HepG2 (cell line): ENCODE measurements around the gene ADCY7. TPM values are rescaled to one million over a fixed set of nuclear protein-coding genes. Genes with fewer than 3 reads are reported as not detected.

Experiments
- ATAC-seq: fragments of 200-7000 bp; cut with Tn5 transposase; 3 replicates; pipeline ENCODE4 v1.9.1; 2020; ENCODE audit warnings: mild to moderate bottlenecking, moderate library complexity
- BruUV-seq: library from RNA; stranded (reverse); fragments of 400-500 nt; replicated peaks from 2 replicates; lab custom pipeline; 2021; lab: Mats Ljungman, UMichigan
- CTCF ChIA-PET: fragments of 300-600 bp; formaldehyde crosslinking; extraction: SDS; loops from one replicate; lab custom pipeline; 2021; ENCODE audit warnings: low total read pairs, inconsistent platforms, low intra/inter-chr PET ratio; lab: Yijun Ruan, JAX
- POLR2A ChIA-PET: fragments of 350-600 bp; sonication (Branson Sonifier 250); formaldehyde crosslinking; loops from one replicate; lab custom pipeline; 2020; ENCODE audit warnings: antibody characterized with exemption, inconsistent platforms; lab: Yijun Ruan, JAX
- DNase-seq: peaks from one replicate; pipeline ENCODE4 v3.0.0-alpha.2; 2015; ENCODE audit warnings: low spot score
- FAIRE-seq: peaks from 3 replicates; lab custom pipeline; 2011; peaks lifted over from hg19 to GRCh38; lab: Jason Lieb, UNC
- H2AFZ ChIP-seq: one replicate; pipeline ENCODE4 v1.6.1; 2011; ENCODE audit warnings: low read length, inconsistent platforms
- H3K27ac ChIP-seq: fragments of 300-600 bp; 3 replicates; pipeline ENCODE4 v1.8.0; 2011; ENCODE audit warnings: mixed run types, mild to moderate bottlenecking, mixed read lengths, low read length, inconsistent platforms; ENCODE audit not compliant: insufficient read depth; ENCODE audit errors: extremely low read length
- H3K27me3 ChIP-seq, 2 experiments: fragments of 200-600 bp in 1 of 2; 2 replicates in 1 of 2; 3 replicates in 1 of 2; pipeline versions ENCODE4 v1.6.0 to v1.8.0; 2011; ENCODE audit warnings: low read length in 2 of 2, mild to moderate bottlenecking in 2 of 2, moderate library complexity in 2 of 2, inconsistent platforms in 1 of 2; ENCODE audit not compliant: insufficient read depth in 2 of 2, control insufficient read depth in 1 of 2
- H3K36me3 ChIP-seq, 2 experiments: fragments of 200-600 bp in 1 of 2; replicated peaks in 1 of 2; 2 replicates in 1 of 2; 3 replicates in 1 of 2; pipeline versions ENCODE4 v1.5.1 to v1.8.0; 2011; ENCODE audit warnings: low read length in 2 of 2, inconsistent platforms in 1 of 2; ENCODE audit not compliant: insufficient read depth in 2 of 2, control insufficient read depth in 1 of 2
- H3K4me1 ChIP-seq: 2 replicates; pipeline ENCODE4 v1.5.1; 2012; ENCODE audit warnings: low read length, inconsistent platforms; ENCODE audit not compliant: insufficient read depth
- H3K4me2 ChIP-seq: 2 replicates; pipeline ENCODE4 v1.6.0; 2011; ENCODE audit warnings: low read depth, low read length, inconsistent platforms
- H3K4me3 ChIP-seq, 3 experiments: fragments of 200-600 bp in 1 of 3; sonication (generic), shearing (Covaris generic) in 1 of 3; replicated peaks in 1 of 3; 2 replicates each; pipeline ENCODE4 v1.5.1; 2011 to 2016; ENCODE audit warnings: low read length in 3 of 3, inconsistent platforms in 2 of 3, low read depth in 2 of 3, mild to moderate bottlenecking in 2 of 3, control low read depth in 1 of 3, mixed read lengths in 1 of 3; ENCODE audit not compliant: insufficient read depth in 1 of 3
- H3K79me2 ChIP-seq: one replicate; pipeline ENCODE4 v1.6.1; 2011; ENCODE audit warnings: low read length, inconsistent platforms; ENCODE audit not compliant: insufficient read depth
- H3K9ac ChIP-seq: 2 replicates; pipeline ENCODE4 v1.6.0; 2011; ENCODE audit warnings: mild to moderate bottlenecking, low read depth, low read length, inconsistent platforms; ENCODE audit not compliant: insufficient read depth
- H3K9me3 ChIP-seq: 2 replicates; pipeline ENCODE4 v1.5.1; 2012; ENCODE audit warnings: mild to moderate bottlenecking, low read length
- H4K20me1 ChIP-seq: 2 replicates; pipeline ENCODE4 v1.6.0; 2011; ENCODE audit warnings: inconsistent platforms, mild to moderate bottlenecking, low read length, moderate library complexity; ENCODE audit not compliant: insufficient read depth
- AKAP8 ChIP-seq: sonication (generic); formaldehyde crosslinking; IDR thresholded peaks from 2 replicates; pipeline ENCODE4 v1.5.1; 2020; ENCODE audit warnings: mild to moderate bottlenecking, missing genetic modification reagents
- BORCS8-MEF2B ChIP-seq: sonication (generic); formaldehyde crosslinking; IDR thresholded peaks from 2 replicates; pipeline ENCODE4 v1.8.0; 2022; ENCODE audit warnings: mild to moderate bottlenecking, missing genetic modification reagents
- CHCHD3 ChIP-seq: sonication (generic); formaldehyde crosslinking; IDR thresholded peaks from 2 replicates; pipeline ENCODE4 v1.8.0; 2022; ENCODE audit warnings: mild to moderate bottlenecking, missing genetic modification reagents, moderate library complexity
- GTF2F1 ChIP-seq: fragments of 150-350 bp; IDR thresholded peaks from 2 replicates; pipeline ENCODE4 v1.6.1; 2014; ENCODE audit warnings: low read length
- GTF3A ChIP-seq: sonication (generic); formaldehyde crosslinking; conservative IDR thresholded peaks from 2 replicates; pipeline ENCODE4 v1.4.0; 2020; ENCODE audit warnings: mild to moderate bottlenecking, missing genetic modification reagents
- KLF13 ChIP-seq: sonication (generic); formaldehyde crosslinking; IDR thresholded peaks from 2 replicates; pipeline ENCODE4 v1.4.0; 2020; ENCODE audit warnings: mild to moderate bottlenecking, missing genetic modification reagents
- LCORL ChIP-seq, 2 experiments: fragments of 450-650 bp in 1 of 2; sonication (generic) in 1 of 2; formaldehyde crosslinking in 1 of 2; IDR thresholded peaks; 2 replicates each; pipeline versions ENCODE4 v1.5.0 to v1.6.1; 2017 to 2020; ENCODE audit warnings: antibody characterized with exemption in 1 of 2, missing genetic modification reagents in 1 of 2
- NCOA5 ChIP-seq: sonication (generic); formaldehyde crosslinking; IDR thresholded peaks from 2 replicates; pipeline ENCODE4 v1.4.0; 2020; ENCODE audit warnings: missing genetic modification reagents
- RAD51 ChIP-seq: fragments of 450-650 bp; IDR thresholded peaks from 2 replicates; pipeline ENCODE4 v1.6.1; 2016; ENCODE audit warnings: borderline replicate concordance
- RFX5 ChIP-seq: IDR thresholded peaks from 2 replicates; pipeline ENCODE4 v1.6.1; 2011; ENCODE audit warnings: low read depth, low read length, improper control_type of control experiment
- SNRNP70 ChIP-seq: fragments of 200-400 bp; formaldehyde crosslinking; IDR thresholded peaks from 2 replicates; pipeline ENCODE4 v1.6.1; 2017; ENCODE audit warnings: mild to moderate bottlenecking, low read depth, low read length, moderate library complexity
- SP2 ChIP-seq: sonication (generic); formaldehyde crosslinking; IDR thresholded peaks from 2 replicates; pipeline ENCODE4 v1.5.1; 2020; ENCODE audit warnings: mild to moderate bottlenecking, missing genetic modification reagents
- STAG1 ChIP-seq: sonication (generic); formaldehyde crosslinking; IDR thresholded peaks from 2 replicates; pipeline ENCODE4 v1.4.0; 2020; ENCODE audit warnings: missing genetic modification reagents
- TGIF2 ChIP-seq: IDR thresholded peaks from 2 replicates; pipeline ENCODE4 v1.6.1; 2016; ENCODE audit warnings: control low read depth, missing compliant biosample characterization
- WIZ ChIP-seq: sonication (generic); formaldehyde crosslinking; IDR thresholded peaks from 2 replicates; pipeline ENCODE4 v1.5.1; 2020; ENCODE audit warnings: mild to moderate bottlenecking, missing genetic modification reagents
- ZBTB7A ChIP-seq: sonication (generic); formaldehyde crosslinking; IDR thresholded peaks from 2 replicates; pipeline ENCODE4 v1.8.0; 2022; ENCODE audit warnings: mild to moderate bottlenecking, missing genetic modification reagents
- ZFYVE20 ChIP-seq: sonication (generic); formaldehyde crosslinking; IDR thresholded peaks from 2 replicates; pipeline ENCODE4 v1.8.0; 2023; ENCODE audit warnings: low read depth, mild to moderate bottlenecking, moderate library complexity, missing genetic modification reagents, borderline replicate concordance
- ZNF24 ChIP-seq: fragments of 450-650 bp; IDR thresholded peaks from 2 replicates; pipeline ENCODE4 v1.6.1; 2017; ENCODE audit warnings: antibody characterized with exemption, mild to moderate bottlenecking
- ZNF510 ChIP-seq: sonication (generic); formaldehyde crosslinking; IDR thresholded peaks from 2 replicates; pipeline ENCODE4 v1.4.0; 2020; ENCODE audit warnings: low read depth, mild to moderate bottlenecking, missing genetic modification reagents
- ZNF75D ChIP-seq: sonication (generic); formaldehyde crosslinking; IDR thresholded peaks from 2 replicates; pipeline ENCODE4 v1.8.1; 2023; ENCODE audit warnings: missing genetic modification reagents, mild to moderate bottlenecking, borderline replicate concordance
- WGBS: methylation state at CpG from one replicate; pipeline ENCODE4 v1.1.6; 2017; ENCODE audit warnings: low lambda C conversion rate; 5-methylcytosine and 5-hydroxymethylcytosine counted together
- in situ Hi-C: cut with HindIII; loops from 2 replicates; pipeline ENCODE4 v1.10.0; 2017; ENCODE audit warnings: low pct_unique_long_range_greater_than_20kb; ENCODE audit not compliant: extremely low pct_ligation_motif_present
- intact Hi-C: fragments of 100-400 bp; cut with micrococcal nuclease; formaldehyde crosslinking; loops from one replicate; pipeline ENCODE4 v1.10.0; 2022; ENCODE audit not compliant: unreplicated experiment
- polyA plus RNA-seq, 8 experiments: library from polyadenylated mRNA; depleted of rRNA in 3 of 8; stranded (reverse) in 7 of 8; unstranded in 1 of 8; fragments of >200 nt; fragmentation: Illumina TruSeq in 4 of 8; extraction: Trizol in 4 of 8; gene quantifications; 2 replicates each; pipeline versions ENCODE4 v1.2.1 to v1.2.3, GENCODE V29; 2011 to 2016; ENCODE audit warnings: low read depth in 4 of 8, missing spikeins in 1 of 8, mixed read lengths in 1 of 8; ENCODE audit not compliant: insufficient read depth in 1 of 8
- total RNA-seq, 5 experiments: library from RNA; depleted of rRNA; stranded (reverse); fragments of >200 nt; fragmentation: Illumina TruSeq; extraction: Trizol; gene quantifications; 2 replicates each; pipeline ENCODE4 v1.2.3, GENCODE V29; 2016; ENCODE audit warnings: low read depth in 1 of 5
- TF ChIP-seq, protein P1 (sequence below): sonication (generic); formaldehyde crosslinking; IDR thresholded peaks from 2 replicates; pipeline ENCODE4 v1.8.1; 2023; ENCODE audit warnings: mild to moderate bottlenecking, inconsistent platforms, moderate library complexity, missing genetic modification reagents, borderline replicate concordance
- TF ChIP-seq, protein P2 (sequence below): sonication (generic); formaldehyde crosslinking; IDR thresholded peaks from 2 replicates; pipeline ENCODE4 v1.5.0; 2020; ENCODE audit warnings: mild to moderate bottlenecking, missing genetic modification reagents, moderate library complexity
- TF ChIP-seq, protein P3 (sequence below): sonication (generic); formaldehyde crosslinking; IDR thresholded peaks from 2 replicates; pipeline ENCODE4 v1.4.0; 2020; ENCODE audit warnings: missing genetic modification reagents, low read depth, mild to moderate bottlenecking, borderline replicate concordance

The ADCY7 gene
- total and polyA plus RNA-seq, 2 of the 13 experiments (the other 11 are each of a cell fraction or from before 2014, with no cell fraction given) = 2.2 to 4.3 TPM

DNA sequence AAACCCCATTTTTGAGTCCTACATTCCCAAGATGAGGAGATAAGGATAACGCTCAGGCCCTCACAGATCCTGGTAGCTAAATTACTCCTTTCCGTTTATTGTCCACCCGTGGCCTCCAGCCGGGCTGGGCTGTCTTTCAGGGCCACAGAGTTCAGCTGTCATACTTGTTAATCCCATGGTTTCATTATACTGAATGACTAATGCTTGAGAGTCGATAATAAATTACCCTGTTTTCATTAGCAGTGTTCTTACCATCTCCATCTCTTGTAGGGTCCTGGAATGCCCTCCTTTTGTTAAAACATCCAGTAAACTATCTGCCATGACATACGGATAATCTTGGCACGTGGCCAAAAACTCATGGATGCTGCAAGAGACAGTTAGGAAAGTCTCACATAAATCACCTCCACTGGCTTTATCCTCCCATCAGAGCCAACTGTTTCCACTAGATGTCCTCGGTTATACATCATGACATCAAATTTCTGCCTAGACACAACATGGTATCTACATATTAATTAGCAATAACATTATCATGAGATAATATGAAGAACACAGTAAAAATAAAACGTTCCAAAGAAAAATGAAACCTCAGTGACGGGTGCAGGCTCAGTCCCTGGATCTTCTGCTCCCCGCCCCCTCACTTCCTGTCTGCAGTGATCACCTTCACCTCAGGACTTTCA, 57.1 kb downstream of the ADCY7 start:
- ATAC-seq (peak; percentile 60; the same call in 2 of the 3 replicates), DNase-seq (peak; percentile 50), FAIRE-seq (peak; percentile 64)
- intact Hi-C loops (no loop called here), in situ Hi-C loops (loop anchor here (5.0 kb wide), 2 partner anchors 34 to 51 kb away; no protein-coding TSS in a partner anchor)
- Histone ChIP-seq H3K79me2 (no peaks in the 10 kb centered on the region), H3K4me3 (no peak overlapping the region), H3K27me3 (no peaks in the 10 kb centered on the region), H3K9me3 (no peaks in the 10 kb centered on the region), H3K4me2 (no peak overlapping the region), H3K27ac (no peak overlapping the region), H3K9ac (no peak overlapping the region), H4K20me1 (no peaks in the 10 kb centered on the region), H3K36me3 (peaks cover 34 to 84% of the 10 kb centered on the region in 2 experiments), H2AFZ (no peak overlapping the region), H3K4me1 (no peaks in the 10 kb centered on the region)
- no TSS peak for BruUV-seq
- ChIA-PET CTCF (interaction anchor here (1.0 kb wide), 1 partner anchor 31 kb away, joined by 3 read pairs; no protein-coding TSS in a partner anchor), POLR2A (no interaction called here)
- WGBS = 90% methylated on average over 11 of the region's 11 CpGs
- no peak for TF ChIP-seq ZNF24
- no peak for TF ChIP-seq ZBTB7A (CRISPR knock-in tag)
- TF ChIP-seq, protein P1, sequence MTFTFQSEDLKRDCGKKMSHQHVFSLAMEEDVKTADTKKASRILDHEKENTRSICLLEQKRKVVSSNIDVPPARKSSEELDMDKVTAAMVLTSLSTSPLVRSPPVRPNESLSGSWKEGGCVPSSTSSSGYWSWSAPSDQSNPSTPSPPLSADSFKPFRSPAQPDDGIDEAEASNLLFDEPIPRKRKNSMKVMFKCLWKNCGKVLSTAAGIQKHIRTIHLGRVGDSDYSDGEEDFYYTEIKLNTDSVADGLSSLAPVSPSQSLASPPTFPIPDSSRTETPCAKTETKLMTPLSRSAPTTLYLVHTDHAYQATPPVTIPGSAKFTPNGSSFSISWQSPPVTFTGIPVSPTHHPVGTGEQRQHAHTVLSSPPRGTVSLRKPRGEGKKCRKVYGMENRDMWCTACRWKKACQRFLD (CRISPR knock-in tag) = no peak
- TF ChIP-seq ZNF510 = no peak
- TF ChIP-seq SP2 (CRISPR knock-in tag) = no peak
- no peak for TF ChIP-seq AKAP8 (CRISPR knock-in tag)
- peak; percentile 69 for TF ChIP-seq STAG1
- TF ChIP-seq ZFYVE20 = no peak
- TF ChIP-seq CHCHD3 (CRISPR knock-in tag) = no peak
- no peak for TF ChIP-seq ZNF75D
- TF ChIP-seq RAD51 = no peak
- no peak for TF ChIP-seq BORCS8-MEF2B
- TF ChIP-seq NCOA5 (CRISPR knock-in tag) = no peak
- no peak for TF ChIP-seq RFX5
- TF ChIP-seq SNRNP70 = no peak
- TF ChIP-seq, protein P2, sequence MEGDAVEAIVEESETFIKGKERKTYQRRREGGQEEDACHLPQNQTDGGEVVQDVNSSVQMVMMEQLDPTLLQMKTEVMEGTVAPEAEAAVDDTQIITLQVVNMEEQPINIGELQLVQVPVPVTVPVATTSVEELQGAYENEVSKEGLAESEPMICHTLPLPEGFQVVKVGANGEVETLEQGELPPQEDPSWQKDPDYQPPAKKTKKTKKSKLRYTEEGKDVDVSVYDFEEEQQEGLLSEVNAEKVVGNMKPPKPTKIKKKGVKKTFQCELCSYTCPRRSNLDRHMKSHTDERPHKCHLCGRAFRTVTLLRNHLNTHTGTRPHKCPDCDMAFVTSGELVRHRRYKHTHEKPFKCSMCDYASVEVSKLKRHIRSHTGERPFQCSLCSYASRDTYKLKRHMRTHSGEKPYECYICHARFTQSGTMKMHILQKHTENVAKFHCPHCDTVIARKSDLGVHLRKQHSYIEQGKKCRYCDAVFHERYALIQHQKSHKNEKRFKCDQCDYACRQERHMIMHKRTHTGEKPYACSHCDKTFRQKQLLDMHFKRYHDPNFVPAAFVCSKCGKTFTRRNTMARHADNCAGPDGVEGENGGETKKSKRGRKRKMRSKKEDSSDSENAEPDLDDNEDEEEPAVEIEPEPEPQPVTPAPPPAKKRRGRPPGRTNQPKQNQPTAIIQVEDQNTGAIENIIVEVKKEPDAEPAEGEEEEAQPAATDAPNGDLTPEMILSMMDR (CRISPR knock-in tag) = peak; percentile 51
- TF ChIP-seq WIZ (CRISPR knock-in tag) = no peak
- no peak for TF ChIP-seq KLF13 (CRISPR knock-in tag)
- TF ChIP-seq GTF3A (CRISPR knock-in tag) = no peak
- TF ChIP-seq, protein P3, sequence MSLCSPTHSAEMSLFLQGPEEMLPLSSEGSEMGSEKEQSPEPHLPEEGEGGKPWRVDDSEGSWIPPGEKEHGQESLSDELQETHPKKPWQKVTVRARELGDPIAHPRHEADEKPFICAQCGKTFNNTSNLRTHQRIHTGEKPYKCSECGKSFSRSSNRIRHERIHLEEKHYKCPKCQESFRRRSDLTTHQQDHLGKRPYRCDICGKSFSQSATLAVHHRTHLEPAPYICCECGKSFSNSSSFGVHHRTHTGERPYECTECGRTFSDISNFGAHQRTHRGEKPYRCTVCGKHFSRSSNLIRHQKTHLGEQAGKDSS (CRISPR knock-in tag) = 0 out of 2 replicates have a peak, but pooled peaks have one; percentile 24
- TF ChIP-seq GTF2F1 = peak; percentile 61; the same call in 1 of the 2 replicates
- peak; percentile 98 for TF ChIP-seq LCORL (IDR thresholded peaks at IDR 0.05)
- no peak for TF ChIP-seq LCORL (CRISPR knock-in tag; IDR thresholded peaks at IDR 0.05)
- no peak for TF ChIP-seq TGIF2
